GM19193 (cell line): Measurements from ENCODE around the gene MARCHF10.

Source experiments
- POLR2A ChIP-seq: IDR thresholded peaks from 4 replicates; pipeline ENCODE4 v1.6.1; 2011; ENCODE audit not compliant: insufficient read depth, insufficient read length; ENCODE audit errors: extremely low read depth

MARCHF10 gene

GRCh38 chr17:62822080-62822904 lies 14.2 kb upstream of the MARCHF10 start:
- no peak for TF ChIP-seq POLR2A

- TF ChIP-seq POLR2A, result no peak
Observed at GRCh38 chr17:62821189-62822079, 13.3 kb upstream of the MARCHF10 start.

- no peak for TF ChIP-seq POLR2A
Observed at GRCh38 chr17:62819511-62820221, 11.6 kb upstream of the MARCHF10 start.

- TF ChIP-seq POLR2A, result no peak
Observed at GRCh38 chr17:62818526-62818925, 10.4 kb upstream of the MARCHF10 start.

GRCh38 chr17:62816282-62816839 lies 8.2 kb upstream of the MARCHF10 start:
- no peak for TF ChIP-seq POLR2A

DNA sequence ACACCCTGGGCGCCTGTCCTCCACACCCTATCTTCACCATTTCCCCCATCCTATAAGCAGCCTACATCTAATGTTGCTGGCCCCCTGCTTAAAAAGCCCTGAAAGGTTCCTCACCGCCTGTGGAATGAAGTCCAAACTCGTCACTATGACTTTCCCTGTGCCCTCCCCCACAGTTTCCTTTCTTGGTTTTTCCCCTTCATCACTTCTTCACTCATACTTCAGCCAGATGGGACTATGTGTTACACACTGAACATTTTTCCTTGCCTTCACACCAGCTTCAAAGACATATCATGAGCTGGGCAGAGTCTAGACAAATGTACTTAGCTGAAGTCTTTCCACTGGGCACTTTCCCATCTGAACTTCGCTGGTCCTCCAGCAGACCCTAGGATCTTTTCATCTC lies 1.5 kb upstream of the MARCHF10 start:
- TF ChIP-seq POLR2A, result no peak

- TF ChIP-seq POLR2A, result no peak
Observed at GRCh38 chr17:62808576-62808970, 459 bp upstream of the MARCHF10 start.

DNA sequence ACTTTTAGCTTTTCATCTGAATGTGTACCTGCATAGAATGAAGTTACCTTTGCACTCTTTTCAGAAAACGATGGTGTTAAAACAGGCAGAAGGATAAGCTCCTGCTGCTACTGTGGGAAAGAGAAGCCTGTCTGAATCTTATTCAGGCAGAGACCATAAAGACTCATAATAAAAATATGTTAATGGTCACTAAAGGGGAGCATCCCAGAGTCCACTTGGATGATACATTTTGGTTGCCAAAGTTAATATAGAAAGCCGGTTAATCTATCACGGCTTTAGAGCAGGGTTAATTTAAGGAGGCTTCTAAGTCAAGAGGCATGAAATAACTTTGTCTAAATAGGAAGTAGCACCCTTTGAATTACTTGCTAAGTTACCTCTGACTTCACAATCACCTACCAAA lies 2.9 kb downstream of the MARCHF10 start:
- TF ChIP-seq POLR2A, result no peak

- no peak for TF ChIP-seq POLR2A
Observed at GRCh38 chr17:62804822-62805221, 3.3 kb downstream of the MARCHF10 start.

- no peak for TF ChIP-seq POLR2A
Observed at GRCh38 chr17:62804025-62804424, 4.1 kb downstream of the MARCHF10 start.

GRCh38 chr17:62802561-62803205 lies 5.4 kb downstream of the MARCHF10 start:
- no peak for TF ChIP-seq POLR2A

GRCh38 chr17:62801553-62802114 lies 6.5 kb downstream of the MARCHF10 start:
- TF ChIP-seq POLR2A, result no peak

DNA sequence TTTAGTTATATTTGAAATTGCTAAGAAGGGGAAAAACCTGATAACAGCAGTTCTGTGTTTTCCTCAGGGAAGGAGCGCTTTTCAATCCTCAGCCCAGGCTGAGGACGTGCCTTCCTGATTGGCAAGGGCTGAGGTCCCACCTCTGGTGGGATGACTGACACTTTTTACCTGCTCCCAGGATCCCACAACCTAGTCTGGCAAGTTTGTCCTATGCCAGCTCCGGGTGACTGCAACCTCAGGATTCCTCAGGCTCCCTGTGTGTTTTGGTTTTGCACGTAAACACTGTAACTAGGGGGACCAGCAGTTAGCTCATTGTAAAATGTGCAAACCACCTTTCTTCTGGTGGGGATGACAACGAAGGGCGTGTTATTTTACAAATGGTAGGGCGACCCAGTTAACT lies 7.5 kb downstream of the MARCHF10 start:
- TF ChIP-seq POLR2A, result no peak

DNA sequence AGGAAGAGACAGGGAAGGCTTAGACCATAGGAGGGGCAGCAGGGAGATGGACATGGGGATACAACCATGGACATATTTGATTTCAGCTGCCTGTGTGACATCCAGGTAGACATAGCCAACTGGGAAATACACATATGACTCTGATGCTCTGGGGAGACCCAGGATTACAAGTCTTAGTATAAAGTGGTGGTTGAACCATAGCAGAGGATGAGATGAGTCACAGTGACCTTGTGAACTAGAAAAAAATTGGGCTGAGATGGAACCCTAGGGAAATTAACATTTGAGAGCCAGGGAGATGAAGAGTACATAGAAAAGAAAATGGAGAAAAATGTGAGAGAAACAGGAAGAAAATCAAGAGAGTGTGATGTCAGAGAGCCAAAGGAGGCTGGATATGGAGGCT lies 10.2 kb downstream of the MARCHF10 start:
- no peak for TF ChIP-seq POLR2A
